Stimulated activated CD4-positive, alpha-beta T cell treated with anti-CD3 and anti-CD28 coated beads, Interleukin-4, amount 100 ng/mL, for 48 hours (primary cell): ENCODE measurements around the gene PPFIA4.

Source experiments
- DNase-seq, 2 donors: peaks; one replicate each; pipeline ENCODE4 v3.0.0-alpha.2; 2020; ENCODE audit warnings: low read depth in 2 of 2

PPFIA4 gene

DNA sequence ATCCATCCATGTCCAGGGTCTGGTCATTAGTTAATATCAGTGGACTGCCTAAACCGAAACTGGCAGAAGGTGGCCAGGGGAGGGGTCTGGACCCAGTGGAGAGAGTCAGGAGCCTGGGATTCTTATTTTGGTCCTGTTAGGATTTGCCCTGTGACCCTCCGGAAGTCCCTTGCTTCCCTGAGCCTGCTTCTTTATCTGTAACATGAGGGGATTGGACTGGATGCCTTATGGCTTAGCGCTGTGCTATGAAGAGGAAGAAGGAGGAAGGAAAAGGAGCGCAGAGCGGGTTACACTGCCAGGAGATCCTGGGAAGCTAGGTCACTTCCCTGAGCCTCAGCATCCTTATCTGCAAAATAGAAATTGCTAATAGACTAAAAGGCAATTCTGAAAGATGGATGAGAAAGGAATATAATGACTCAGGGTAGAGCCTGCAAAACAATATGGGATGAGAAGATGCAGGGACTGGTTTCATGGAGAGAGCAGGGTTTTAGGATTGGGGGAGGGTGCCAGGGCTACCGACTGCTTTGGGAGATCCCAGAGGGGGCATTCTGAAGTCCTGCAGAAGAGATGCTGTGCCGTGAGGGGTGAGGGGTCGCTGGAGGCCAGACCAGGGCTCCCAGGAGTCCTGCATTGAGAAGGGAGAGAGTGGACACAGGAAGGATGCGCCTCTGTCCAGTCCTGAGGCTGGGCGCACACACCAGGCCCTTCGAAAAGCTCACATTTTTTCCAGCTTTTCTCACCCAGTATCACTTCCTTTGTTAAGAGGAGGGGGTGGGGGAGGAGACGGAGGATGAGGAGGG is 100.8 kb downstream of the PPFIA4 start:
- DNase-seq, result no peak

DNA sequence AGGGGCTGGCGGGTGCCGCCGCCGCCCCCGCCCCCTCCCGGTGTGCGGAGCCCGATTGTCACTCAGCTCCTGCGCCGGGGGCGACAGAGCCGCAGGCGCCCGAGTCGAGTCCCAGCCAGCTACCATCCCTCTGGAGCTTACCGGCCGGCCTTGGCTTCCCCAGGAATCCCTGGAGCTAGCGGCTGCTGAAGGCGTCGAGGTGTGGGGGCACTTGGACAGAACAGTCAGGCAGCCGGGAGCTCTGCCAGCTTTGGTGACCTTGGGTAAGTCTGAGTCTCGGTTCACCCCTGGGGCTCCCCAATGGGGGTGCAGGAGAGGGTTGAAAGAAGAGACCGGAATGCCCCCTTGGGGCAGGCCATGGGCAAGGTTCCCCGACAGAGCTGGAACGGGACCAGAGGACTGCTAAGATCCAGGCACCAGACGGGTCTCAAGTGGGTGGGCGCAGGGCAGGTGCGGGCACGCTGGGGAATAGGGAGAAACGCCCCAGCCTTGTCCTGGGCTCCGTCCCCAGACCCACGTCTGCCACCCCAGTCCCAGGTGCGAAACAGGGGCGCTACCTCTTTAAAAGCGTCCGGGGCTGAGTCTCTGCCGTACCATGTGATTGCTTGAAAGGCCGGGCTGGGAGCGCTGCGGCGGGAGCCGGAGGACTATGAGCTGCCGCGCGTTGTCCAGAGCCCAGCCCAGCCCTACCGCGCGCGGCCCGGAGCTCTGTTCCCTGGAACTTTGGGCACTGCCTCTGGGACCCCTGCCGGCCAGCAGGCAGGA is 101.6 kb downstream of the PPFIA4 start, which contains the start of gene ADORA1:
Gene ADORA1, plus strand, starts transcription at position 61 of the 765 bp plus-strand sequence. CDS start 1,116 bp downstream, outside the sequence.
- no peak for DNase-seq

DNA sequence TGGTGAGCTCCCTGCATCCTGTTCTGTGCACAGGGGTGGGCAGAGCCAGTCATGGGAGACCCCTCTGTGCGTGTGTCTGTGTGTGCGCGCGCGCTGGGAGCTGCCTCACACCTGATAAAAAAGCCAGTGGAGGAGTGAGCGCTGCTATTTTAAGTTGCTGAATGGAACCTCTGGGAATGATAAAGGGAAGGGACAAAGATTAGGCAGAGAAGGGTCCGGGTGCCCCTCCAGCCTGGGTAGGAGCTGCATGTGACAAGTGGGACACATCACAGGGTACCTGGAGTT is 102.1 kb downstream of the PPFIA4 start:
- DNase-seq, result no peak
